AG10803 (cell line): Measurements from ENCODE around the gene RAB10.
"Not testable (repeated sequence)": the region's sequence is repeated elsewhere in the genome, so short reads cannot be mapped to it uniquely, and the experiment has no call there.

Experiments
- DNase-seq: peaks from one replicate; pipeline ENCODE4 v3.0.0; 2010; ENCODE audit warnings: low read depth
- H3K4me3 ChIP-seq: 2 replicates; pipeline ENCODE4 v1.5.1; 2011; ENCODE audit warnings: mild to moderate bottlenecking, low read length, control low read depth
- TF ChIP-seq, protein P1 (sequence below): conservative IDR thresholded peaks from 2 replicates; pipeline ENCODE4 v1.5.1; 2011; ENCODE audit warnings: mild to moderate bottlenecking, low read length, control low read depth, inconsistent platforms

RAB10 gene

DNA sequence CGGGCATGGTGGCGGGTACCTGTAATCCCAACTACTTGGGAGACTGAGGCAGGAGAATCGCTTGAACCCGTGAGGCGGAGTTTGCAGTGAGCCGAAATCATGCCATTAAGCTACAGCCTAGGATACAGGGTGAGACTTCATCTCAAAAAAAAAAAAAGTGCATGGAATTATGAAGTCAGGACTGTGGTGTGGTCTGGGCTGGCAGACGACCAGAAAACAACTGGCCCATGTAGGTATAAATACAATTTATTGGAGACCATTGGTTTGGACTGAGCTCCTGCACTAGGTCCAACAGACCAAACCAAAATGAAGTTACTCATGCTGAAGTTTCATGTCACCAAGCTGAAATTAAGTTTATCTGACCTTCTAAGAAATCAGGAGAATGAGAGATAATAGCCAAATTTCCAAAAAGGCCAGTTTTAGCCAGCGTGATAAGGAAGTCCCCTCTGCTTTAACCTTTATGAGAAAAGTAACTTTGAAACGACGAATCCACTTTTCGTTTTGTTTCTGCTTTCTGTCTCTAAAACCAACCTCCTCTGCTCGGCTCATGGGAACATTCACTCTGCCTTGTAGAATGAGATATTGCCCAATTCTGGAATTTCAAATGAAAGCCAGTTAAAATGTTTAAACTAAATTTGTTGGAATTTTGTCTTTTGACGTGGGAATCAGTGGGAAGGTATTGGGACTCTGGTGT lies 17.7 kb upstream of the RAB10 start:
- no peak for DNase-seq
- TF ChIP-seq, protein P1, sequence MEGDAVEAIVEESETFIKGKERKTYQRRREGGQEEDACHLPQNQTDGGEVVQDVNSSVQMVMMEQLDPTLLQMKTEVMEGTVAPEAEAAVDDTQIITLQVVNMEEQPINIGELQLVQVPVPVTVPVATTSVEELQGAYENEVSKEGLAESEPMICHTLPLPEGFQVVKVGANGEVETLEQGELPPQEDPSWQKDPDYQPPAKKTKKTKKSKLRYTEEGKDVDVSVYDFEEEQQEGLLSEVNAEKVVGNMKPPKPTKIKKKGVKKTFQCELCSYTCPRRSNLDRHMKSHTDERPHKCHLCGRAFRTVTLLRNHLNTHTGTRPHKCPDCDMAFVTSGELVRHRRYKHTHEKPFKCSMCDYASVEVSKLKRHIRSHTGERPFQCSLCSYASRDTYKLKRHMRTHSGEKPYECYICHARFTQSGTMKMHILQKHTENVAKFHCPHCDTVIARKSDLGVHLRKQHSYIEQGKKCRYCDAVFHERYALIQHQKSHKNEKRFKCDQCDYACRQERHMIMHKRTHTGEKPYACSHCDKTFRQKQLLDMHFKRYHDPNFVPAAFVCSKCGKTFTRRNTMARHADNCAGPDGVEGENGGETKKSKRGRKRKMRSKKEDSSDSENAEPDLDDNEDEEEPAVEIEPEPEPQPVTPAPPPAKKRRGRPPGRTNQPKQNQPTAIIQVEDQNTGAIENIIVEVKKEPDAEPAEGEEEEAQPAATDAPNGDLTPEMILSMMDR: no peak
- no peak overlapping the region for H3K4me3 ChIP-seq

DNA sequence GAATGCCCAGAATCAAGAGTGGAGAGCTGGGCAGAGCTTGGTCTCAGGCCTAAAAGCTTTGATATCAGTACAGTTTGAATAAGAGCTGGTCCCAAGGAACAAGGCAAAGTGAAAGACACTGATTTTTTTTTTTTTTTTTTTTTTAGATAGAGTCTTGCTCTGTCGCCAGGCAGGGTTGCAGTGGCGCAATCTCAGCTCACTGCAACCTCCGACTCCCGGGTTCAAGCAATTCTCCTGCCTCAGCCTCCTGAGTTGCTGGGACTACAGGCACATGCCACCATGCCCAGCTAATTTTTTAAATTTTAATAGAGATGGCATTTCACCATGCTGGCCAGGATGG lies 17.2 kb upstream of the RAB10 start:
- not testable (repeated sequence) for DNase-seq, H3K4me3 ChIP-seq

DNA sequence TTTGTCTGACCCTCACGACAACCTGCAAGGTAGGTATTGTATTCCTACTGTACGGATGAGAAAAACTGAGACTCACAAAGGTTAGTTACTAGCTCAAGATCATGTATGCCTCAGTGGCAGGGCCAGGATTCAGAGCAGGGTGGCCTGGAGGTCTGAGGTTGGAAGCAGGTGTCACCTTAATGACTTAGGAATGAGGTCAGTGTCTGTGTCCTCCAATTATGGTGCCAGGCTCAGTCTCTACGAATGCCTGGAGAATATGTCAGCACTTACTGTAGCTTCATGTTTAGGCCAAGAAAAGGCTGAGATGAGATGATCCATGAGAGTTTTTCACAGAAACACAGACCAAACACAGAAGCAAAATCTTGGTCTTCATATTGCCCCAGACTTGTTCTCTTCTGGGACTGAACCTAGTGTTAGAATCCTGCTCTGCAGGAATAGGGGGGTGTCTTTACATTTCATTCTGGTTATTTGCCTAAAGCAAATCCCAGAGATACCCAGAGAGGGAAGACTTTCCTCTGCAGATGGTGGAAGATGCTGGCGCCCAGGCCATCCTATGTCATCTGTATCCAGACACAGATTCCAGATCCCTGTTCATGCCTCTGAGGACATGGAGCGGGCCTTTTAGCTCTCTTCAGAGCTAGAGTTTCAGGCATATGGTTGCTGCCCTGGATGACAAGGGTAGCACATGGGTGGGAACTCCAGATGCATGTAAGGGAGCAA lies 16.3 kb upstream of the RAB10 start:
- H3K4me3 ChIP-seq: no peak overlapping the region
- DNase-seq: no peak

DNA sequence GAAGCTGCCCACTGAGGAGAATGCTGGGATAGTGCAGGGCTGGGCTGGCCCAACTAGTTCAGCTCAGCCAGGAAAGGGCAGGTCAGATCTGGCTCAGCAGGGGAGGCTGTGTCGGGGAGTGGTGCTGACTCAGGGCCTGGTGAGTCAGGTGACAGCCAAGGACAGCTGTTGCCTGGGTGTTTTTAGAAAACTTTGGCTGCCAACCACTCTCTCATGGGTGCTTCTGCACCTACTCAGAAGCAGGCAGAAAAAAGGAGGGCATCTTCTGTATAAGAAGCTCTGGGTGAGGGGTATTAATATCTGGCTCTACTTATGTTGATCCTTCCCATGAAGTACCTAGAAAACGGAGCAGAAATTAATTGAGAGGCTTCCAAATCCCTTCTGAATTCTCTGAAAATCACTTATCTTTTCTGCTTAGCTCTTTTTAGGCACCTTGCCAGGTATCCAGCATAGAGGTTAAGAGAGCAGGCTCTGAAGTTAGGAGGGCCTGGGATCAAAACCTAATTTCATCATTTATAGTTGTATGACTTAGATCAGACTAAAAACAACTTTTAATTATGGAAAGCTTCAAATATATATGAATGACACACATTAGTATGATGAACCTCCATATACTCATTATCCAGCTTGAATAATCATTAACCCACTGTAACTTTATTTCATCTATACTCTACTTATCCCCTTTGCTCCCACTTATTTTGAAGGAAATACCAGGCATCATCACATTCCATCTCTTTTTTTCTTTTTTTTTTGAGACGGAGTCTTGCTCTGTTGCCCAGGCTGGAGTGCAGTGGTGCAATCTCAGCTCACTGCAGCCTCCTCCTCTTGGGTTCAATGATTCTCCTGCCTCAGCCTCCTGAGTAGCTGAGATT lies 15.5 kb upstream of the RAB10 start:
- peak; percentile 78 for DNase-seq
- TF ChIP-seq, protein P1: no peak
- H3K4me3 ChIP-seq: no peak overlapping the region

More for the DNA sequence above, 16.3 kb upstream of the RAB10 start:
- TF ChIP-seq, protein P1: no peak

DNA sequence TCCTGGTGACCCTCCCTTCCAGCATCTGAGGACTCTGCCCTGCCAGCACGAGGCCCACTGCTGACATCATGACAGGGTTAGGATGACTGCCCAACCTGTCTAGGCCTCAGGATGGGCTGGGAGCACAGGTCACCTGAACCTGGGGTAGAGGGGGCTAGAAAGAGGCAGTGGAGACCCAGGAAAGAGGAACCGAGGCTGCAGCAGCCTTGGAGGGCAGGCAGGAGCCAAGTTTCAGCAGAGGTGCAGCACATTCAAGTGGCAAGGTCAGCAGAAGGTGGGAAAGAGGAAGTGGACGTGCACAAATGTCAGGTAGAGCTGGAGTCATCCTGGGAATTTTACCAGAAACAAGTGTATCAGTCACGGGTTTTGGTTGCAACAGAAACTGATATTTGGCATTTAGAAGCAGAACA lies 13.6 kb upstream of the RAB10 start:
- no peak overlapping the region for H3K4me3 ChIP-seq
- TF ChIP-seq, protein P1: no peak
- DNase-seq: no peak

DNA sequence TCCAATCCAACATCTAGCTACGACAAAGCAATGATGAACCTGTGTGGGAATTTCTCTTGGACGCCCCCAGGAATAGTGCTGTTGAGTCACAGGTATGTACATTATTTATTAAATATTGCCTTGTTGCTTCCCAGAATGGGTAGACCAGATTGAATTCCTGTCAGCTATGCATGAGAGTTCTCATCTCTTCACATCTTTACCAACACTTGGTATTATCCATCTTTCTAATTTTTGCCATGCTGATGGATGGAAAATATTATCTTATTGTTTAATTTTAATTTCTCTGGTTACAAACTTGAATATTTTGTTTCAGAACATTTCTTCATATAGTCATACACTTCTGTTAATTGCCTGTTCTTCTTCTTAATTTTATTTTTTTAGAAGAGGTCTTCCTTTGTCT lies 9.6 kb upstream of the RAB10 start:
- TF ChIP-seq, protein P1: no peak
- no peak overlapping the region for H3K4me3 ChIP-seq
- no peak for DNase-seq

DNA sequence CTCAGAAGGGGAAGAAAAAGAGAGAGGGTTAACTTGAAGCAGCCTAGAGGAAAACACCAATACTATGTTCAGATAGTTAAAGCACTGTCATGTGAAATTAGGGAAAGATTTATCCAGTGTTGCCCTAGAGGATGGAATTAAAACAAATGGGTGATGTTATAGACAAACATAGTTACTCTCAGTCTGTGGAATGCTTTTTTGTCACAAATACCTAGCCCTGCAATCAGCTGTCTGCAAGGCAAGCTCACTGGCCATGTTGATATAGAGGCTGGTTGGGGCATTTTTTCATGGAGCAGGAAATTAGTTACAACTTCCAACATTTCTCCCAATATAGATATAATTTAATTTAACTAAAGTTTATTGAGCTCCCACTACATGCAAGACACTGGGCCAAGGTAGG lies 8.4 kb upstream of the RAB10 start:
- DNase-seq: no peak
- TF ChIP-seq, protein P1: no peak
- no peak overlapping the region for H3K4me3 ChIP-seq

DNA sequence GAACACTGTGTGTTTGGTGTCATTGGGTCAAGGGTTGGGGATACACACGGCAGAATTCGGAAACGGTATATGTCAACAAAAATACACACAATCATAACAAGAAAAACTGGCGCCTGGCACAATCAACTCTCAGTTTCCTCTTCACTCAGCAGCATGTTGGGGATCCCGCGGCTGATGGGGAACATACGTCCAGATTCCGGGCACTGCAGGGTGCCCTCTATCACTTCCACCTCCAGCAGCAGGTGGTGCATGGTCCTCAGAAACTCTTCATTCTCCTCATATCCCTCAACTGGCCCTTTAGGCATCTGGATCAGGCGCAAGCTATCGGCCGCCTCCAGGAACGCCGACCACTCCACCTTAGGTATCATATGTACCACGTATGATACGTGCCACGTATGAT lies 5.8 kb upstream of the RAB10 start:
- not testable (repeated sequence) for H3K4me3 ChIP-seq, DNase-seq

DNA sequence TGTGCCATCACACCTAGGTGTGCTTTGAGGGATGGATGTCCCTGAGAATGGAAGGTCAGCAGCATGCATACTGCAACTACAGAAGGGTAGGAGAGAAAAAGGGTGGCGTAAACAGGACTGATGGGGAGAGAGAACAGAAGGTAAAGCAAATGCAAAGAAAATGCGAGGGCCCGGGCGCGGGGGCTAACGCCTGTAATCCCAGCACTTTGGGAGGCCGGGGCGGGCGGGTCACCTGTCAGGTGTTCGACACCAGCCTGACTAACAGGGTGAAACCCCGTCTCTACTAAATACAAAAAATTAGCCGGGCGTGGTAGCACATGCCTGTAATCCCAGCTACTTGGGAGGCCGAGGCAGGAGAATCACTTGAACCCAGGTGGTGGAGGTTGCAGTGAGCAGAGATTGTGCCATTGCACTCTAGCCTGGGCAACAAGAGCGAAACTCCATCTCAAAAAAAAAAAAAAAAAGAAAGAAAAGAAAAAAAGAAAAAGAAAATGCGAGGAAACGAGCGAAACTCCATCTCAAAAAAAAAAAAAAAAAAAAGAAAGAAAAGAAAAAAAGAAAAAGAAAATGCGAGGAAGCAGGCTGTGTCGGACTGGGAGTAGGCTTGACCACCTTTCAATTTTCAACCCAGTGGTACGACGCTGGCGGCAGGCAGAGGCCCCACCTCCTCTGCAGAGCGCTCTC lies 1.2 kb upstream of the RAB10 start:
- peak overlapping the region; percentile 91 for H3K4me3 ChIP-seq
- not testable (repeated sequence) for DNase-seq
